ENCODE results near the gene HBP1.

DNA sequence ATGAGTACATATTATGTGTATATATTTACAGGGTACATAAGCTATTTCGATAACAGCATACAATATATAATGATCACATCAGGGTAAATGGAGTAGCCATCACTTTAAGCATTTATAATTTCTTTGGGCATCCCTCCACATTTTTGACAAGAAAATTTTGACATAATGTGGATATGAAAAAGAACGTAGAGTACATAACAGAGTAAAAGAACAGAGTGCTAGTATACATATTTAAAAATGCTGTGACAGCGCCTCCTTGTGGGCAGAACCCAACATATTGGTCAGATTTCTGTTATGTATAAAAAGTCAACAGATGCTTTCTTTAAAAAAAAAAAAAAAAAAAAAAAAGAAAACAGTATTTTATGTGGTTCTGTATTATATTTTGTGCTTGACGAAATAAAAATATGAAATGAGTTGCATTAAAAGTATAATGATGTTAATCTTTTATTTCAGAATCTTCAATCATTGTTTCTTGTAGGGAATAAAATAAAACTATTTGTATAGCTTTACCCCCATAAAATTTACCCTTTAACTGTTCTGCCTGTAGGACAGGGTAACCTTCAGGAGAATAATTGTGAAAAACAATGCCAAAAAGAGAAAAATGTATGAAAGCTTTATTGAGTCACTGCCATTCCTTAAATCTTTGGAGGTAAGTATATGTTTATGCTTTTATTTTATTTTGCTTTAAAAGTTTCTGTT lies 18.3 kb upstream of the HBP1 start:
- TF ChIP-seq, protein P1, sequence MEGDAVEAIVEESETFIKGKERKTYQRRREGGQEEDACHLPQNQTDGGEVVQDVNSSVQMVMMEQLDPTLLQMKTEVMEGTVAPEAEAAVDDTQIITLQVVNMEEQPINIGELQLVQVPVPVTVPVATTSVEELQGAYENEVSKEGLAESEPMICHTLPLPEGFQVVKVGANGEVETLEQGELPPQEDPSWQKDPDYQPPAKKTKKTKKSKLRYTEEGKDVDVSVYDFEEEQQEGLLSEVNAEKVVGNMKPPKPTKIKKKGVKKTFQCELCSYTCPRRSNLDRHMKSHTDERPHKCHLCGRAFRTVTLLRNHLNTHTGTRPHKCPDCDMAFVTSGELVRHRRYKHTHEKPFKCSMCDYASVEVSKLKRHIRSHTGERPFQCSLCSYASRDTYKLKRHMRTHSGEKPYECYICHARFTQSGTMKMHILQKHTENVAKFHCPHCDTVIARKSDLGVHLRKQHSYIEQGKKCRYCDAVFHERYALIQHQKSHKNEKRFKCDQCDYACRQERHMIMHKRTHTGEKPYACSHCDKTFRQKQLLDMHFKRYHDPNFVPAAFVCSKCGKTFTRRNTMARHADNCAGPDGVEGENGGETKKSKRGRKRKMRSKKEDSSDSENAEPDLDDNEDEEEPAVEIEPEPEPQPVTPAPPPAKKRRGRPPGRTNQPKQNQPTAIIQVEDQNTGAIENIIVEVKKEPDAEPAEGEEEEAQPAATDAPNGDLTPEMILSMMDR (conservative IDR thresholded peaks at IDR 0.05; ENCODE audit: low read depth in 2 of 2): peak; percentile 66 to 84
- TF ChIP-seq ETS1 (IDR thresholded peaks at IDR 0.05) (no peak), POLR2AphosphoS5 (IDR thresholded peaks at IDR 0.05; ENCODE audit: low read depth) (no peak), ZNF462 (CRISPR knock-in tag; IDR thresholded peaks at IDR 0.05) (no peak), JUNB (IDR thresholded peaks at IDR 0.05; ENCODE audit: unreplicated experiment) (no peak), ZNF114 (CRISPR knock-in tag; IDR thresholded peaks at IDR 0.05) (no peak), CREB1 (CRISPR knock-in tag; IDR thresholded peaks at IDR 0.05; ENCODE audit: low read depth) (no peak), NANOG (IDR thresholded peaks at IDR 0.05; ENCODE audit: borderline replicate concordance) (no peak), EZH2phosphoT487 (IDR thresholded peaks at IDR 0.05; ENCODE audit: unreplicated experiment) (no peak), EZH2 (IDR thresholded peaks at IDR 0.05; ENCODE audit: low read depth, unreplicated experiment) (no peak)
- TF ChIP-seq, protein P2, sequence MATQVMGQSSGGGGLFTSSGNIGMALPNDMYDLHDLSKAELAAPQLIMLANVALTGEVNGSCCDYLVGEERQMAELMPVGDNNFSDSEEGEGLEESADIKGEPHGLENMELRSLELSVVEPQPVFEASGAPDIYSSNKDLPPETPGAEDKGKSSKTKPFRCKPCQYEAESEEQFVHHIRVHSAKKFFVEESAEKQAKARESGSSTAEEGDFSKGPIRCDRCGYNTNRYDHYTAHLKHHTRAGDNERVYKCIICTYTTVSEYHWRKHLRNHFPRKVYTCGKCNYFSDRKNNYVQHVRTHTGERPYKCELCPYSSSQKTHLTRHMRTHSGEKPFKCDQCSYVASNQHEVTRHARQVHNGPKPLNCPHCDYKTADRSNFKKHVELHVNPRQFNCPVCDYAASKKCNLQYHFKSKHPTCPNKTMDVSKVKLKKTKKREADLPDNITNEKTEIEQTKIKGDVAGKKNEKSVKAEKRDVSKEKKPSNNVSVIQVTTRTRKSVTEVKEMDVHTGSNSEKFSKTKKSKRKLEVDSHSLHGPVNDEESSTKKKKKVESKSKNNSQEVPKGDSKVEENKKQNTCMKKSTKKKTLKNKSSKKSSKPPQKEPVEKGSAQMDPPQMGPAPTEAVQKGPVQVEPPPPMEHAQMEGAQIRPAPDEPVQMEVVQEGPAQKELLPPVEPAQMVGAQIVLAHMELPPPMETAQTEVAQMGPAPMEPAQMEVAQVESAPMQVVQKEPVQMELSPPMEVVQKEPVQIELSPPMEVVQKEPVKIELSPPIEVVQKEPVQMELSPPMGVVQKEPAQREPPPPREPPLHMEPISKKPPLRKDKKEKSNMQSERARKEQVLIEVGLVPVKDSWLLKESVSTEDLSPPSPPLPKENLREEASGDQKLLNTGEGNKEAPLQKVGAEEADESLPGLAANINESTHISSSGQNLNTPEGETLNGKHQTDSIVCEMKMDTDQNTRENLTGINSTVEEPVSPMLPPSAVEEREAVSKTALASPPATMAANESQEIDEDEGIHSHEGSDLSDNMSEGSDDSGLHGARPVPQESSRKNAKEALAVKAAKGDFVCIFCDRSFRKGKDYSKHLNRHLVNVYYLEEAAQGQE (IDR thresholded peaks at IDR 0.05; ENCODE audit: unreplicated experiment): no peak
